Measurements from ENCODE around the gene DGAT2.
"Not testable (repeated sequence)": the region's sequence is repeated elsewhere in the genome, so short reads cannot be mapped to it uniquely, and the experiment has no call there.

The DGAT2 gene

GRCh38 chr11:75768112-75768908 lies at the start of gene DGAT2:
DGAT2 (plus strand) TSS chr11:75768778; CDS start chr11:75768992, 214 bp downstream.
- DNase-seq: peak; percentile 88

GRCh38 chr11:75719340-75720239 lies 49.0 kb upstream of the DGAT2 start:
- DNase-seq: no peak

GRCh38 chr11:75720639-75721038 lies 47.9 kb upstream of the DGAT2 start:
- no peak for DNase-seq

GRCh38 chr11:75721852-75722668 lies 46.5 kb upstream of the DGAT2 start:
- no peak for DNase-seq

- DNase-seq: no peak
Observed at GRCh38 chr11:75722669-75723042, 45.9 kb upstream of the DGAT2 start.

- DNase-seq: no peak
Observed at GRCh38 chr11:75725547-75726320, 42.8 kb upstream of the DGAT2 start.

- DNase-seq: no peak
Observed at GRCh38 chr11:75728992-75729391, 39.6 kb upstream of the DGAT2 start.

GRCh38 chr11:75731095-75731494 lies 37.5 kb upstream of the DGAT2 start:
- DNase-seq: no peak

GRCh38 chr11:75733071-75733430 lies 35.5 kb upstream of the DGAT2 start:
- no peak for DNase-seq

- peak; percentile 7 for DNase-seq
Observed at GRCh38 chr11:75733431-75734107, 35.0 kb upstream of the DGAT2 start.

GRCh38 chr11:75734491-75735180 lies 33.9 kb upstream of the DGAT2 start:
- no peak for DNase-seq

- DNase-seq: no peak
Observed at GRCh38 chr11:75735181-75735845, 33.3 kb upstream of the DGAT2 start.

GRCh38 chr11:75737314-75737713 lies 31.3 kb upstream of the DGAT2 start:
- DNase-seq: no peak

- DNase-seq: no peak
Observed at GRCh38 chr11:75740681-75741080, 27.9 kb upstream of the DGAT2 start.

- not testable (repeated sequence) for DNase-seq
Observed at GRCh38 chr11:75743159-75743558, 25.4 kb upstream of the DGAT2 start.

- no peak for DNase-seq
Observed at GRCh38 chr11:75743711-75744563, 24.6 kb upstream of the DGAT2 start.

GRCh38 chr11:75745807-75746206 lies 22.8 kb upstream of the DGAT2 start:
- DNase-seq: no peak

GRCh38 chr11:75748729-75749273 lies 19.8 kb upstream of the DGAT2 start:
- not testable (repeated sequence) for DNase-seq

- DNase-seq: not testable (repeated sequence)
Observed at GRCh38 chr11:75754933-75755332, 13.6 kb upstream of the DGAT2 start.

Data from COR-L47 (cell line).